Measurements from ENCODE around the gene GRN.
A peak's percentile ranks its signal among the peaks of the same experiment; 100 is the strongest.
"Not testable (repeated sequence)": the region's sequence is repeated elsewhere in the genome, so short reads cannot be mapped to it uniquely, and the experiment has no call there.

The GRN gene

DNA sequence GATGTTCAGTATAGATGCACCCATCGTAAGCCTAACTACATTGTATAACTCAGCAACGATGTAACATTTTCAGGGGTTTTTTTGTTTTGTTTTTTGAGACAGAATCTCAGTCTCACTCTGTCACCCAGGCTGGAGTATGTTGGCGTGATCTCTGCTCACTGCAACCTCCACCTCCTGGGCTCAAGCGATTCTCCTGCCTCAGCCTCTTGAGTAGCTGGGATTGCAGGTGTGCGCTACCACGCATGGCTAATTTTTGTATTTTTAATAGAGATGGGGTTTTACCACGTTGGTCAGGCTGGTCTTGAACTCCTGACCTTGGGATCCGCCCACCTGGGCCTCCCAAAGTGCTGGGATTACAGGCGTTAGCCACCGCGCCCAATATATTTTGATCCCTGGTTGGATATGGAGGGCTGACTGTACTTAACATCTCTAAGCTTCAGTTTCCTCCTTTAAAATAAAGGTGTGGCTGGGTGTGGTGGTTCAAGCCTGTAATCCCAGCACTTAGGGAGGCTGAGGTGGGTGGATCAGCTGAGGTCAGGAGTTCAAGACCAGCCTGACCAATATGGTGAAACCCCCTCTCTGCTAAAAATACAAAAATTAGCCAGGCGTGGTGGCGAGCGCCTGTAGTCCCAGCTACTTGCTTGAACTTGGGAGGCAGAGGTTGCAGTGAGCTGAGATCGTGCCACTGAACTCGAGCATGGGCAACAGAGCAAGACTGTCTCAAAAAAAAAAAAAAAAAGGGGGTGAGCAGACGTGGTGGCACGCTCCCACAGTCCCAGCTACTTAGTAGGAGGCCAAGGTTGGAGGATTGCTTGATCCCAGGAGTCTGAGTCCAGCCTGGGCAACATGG, 2.3 kb downstream of the GRN start:
- DNase-seq = not testable (repeated sequence)

DNA sequence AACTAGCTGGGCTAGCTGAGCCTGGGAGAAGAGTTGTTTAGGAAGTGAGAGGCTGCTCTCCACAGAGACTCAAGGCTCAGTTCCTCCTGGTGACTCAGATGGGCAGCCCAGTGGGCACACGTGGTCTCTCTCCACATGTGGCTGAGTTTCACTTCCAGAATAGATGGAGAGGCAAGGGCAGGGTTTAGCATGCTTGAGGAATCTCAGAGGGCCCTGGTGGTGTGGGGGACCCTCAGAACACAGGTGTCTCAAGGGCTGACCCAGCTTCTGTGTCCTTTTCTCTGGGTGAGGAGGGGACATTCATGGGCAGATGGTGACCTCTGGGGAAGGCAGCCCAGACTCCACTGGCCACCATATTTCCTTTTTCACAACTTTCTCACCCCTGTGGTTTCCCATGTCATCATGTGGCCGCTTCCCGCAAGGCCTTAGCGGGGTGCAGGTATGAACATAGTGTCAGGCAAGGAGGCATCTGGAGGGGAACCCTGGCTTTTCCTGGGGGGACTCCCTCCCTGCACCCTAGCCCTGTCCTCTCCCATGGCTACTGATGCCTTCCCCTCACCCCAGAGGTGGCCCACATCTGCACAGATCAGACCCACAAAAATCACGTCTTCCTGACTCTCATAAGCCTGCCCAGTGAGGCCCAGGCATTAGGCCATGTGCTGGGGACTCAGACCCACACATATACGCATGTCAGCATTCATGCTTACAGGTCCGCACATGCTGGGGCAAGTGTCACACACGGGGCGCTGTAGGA, 3.3 kb downstream of the GRN start:
- no peak for DNase-seq

DNA sequence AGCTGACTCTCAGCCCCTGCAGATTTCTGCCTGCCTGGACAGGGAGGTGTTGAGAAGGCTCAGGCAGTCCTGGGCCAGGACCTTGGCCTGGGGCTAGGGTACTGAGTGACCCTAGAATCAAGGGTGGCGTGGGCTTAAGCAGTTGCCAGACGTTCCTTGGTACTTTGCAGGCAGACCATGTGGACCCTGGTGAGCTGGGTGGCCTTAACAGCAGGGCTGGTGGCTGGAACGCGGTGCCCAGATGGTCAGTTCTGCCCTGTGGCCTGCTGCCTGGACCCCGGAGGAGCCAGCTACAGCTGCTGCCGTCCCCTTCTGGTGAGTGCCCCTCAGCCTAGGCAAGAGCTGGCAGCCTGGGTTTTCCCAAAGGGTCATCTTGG, 3.9 kb downstream of the GRN start:
- no peak for DNase-seq

DNA sequence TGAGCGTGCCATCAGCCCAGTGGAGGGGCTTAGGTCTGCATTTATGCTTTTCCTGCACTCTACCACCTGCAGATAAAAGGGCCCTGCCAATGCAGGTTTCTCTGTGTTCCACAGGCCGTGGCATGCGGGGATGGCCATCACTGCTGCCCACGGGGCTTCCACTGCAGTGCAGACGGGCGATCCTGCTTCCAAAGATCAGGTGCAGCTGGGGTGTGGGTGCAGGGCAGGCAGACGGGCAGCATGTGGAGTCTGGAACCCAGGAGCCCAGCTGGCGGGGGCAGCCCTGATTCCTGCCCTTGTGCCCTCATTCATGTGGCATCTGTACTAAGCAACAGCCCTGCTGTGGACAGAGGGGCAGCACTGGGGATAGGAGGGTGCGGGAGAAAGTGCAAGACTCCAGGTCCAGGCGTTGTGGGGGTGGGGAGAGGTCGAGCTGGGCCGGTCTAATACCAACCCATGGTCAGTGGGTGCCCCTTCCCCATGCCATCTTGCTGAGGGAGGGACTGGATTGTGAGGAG, 4.5 kb downstream of the GRN start:
- no peak for DNase-seq

DNA sequence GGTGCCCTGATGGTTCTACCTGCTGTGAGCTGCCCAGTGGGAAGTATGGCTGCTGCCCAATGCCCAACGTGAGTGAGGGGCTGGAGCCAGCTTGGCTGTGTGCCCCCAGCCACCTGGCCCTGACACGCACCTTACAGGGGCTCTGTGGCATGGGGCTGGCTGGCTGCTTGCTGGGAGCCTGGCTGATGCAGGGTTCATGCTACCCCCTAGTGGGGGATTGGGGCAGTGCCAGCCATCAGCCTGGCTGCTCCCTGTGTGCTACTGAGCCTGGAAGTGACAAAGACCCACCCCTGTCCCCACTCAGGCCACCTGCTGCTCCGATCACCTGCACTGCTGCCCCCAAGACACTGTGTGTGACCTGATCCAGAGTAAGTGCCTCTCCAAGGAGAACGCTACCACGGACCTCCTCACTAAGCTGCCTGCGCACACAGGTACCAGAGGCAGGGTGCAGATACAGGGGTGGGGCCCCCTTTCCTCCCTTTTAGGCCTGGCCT, 5.7 kb downstream of the GRN start:
- DNase-seq = peak; percentile 65

DNA sequence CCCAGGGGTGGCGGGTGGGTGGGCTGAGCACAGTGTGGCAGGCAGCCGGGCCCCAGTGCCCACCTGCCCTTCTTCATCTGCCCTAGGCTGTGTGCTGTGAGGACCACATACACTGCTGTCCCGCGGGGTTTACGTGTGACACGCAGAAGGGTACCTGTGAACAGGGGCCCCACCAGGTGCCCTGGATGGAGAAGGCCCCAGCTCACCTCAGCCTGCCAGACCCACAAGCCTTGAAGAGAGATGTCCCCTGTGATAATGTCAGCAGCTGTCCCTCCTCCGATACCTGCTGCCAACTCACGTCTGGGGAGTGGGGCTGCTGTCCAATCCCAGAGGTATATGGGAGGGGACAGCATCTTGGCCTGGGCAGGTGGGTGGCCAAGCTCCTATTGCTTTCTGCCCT, 6.4 kb downstream of the GRN start:
- no peak for DNase-seq

DNA sequence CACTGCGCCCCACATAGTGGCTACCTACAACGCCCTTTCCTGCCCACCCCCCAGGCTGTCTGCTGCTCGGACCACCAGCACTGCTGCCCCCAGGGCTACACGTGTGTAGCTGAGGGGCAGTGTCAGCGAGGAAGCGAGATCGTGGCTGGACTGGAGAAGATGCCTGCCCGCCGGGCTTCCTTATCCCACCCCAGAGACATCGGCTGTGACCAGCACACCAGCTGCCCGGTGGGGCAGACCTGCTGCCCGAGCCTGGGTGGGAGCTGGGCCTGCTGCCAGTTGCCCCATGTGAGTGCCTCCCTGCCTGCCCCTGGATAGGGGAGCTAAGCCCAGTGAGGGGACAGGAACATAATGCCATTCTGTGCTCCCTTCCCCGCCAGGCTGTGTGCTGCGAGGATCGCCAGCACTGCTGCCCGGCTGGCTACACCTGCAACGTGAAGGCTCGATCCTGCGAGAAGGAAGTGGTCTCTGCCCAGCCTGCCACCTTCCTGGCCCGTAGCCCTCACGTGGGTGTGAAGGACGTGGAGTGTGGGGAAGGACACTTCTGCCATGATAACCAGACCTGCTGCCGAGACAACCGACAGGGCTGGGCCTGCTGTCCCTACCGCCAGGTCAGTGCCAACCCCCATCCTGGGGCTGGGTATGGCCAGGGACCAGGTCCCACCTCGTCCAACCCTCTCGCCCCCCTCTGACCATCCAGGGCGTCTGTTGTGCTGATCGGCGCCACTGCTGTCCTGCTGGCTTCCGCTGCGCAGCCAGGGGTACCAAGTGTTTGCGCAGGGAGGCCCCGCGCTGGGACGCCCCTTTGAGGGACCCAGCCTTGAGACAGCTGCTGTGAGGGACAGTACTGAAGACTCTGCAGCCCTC, 7.1 kb downstream of the GRN start:
- peak; percentile 38 for DNase-seq

DNA sequence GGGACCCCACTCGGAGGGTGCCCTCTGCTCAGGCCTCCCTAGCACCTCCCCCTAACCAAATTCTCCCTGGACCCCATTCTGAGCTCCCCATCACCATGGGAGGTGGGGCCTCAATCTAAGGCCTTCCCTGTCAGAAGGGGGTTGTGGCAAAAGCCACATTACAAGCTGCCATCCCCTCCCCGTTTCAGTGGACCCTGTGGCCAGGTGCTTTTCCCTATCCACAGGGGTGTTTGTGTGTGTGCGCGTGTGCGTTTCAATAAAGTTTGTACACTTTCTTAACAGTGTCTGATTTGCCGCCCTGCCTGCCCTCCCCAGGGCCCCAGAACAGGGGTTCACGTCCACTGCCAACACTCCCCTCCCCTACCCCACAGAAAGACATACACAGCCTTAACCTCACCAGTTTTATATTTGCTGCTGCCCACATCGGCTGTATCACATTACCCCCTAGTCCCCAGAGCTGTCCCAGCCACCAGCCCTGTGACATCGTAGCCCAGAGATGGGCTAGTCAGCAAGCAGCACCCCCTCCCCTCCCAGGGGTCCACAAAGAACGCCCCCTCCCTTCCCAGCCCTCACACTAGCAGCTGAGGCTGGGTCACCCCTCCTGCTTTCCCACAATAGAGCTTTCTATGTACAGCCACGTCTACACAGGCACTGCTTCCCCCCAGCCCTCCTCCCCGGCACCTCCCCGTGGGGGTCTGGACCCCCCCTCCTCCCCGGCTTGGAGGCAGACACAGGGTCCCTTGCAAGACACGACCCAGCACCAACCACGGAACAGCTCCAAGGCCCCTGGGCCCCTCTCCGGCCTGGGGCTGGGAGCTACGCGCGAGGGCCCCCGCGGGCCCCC, 7.9 kb downstream of the GRN start:
- peak; percentile 53 for DNase-seq

DNA sequence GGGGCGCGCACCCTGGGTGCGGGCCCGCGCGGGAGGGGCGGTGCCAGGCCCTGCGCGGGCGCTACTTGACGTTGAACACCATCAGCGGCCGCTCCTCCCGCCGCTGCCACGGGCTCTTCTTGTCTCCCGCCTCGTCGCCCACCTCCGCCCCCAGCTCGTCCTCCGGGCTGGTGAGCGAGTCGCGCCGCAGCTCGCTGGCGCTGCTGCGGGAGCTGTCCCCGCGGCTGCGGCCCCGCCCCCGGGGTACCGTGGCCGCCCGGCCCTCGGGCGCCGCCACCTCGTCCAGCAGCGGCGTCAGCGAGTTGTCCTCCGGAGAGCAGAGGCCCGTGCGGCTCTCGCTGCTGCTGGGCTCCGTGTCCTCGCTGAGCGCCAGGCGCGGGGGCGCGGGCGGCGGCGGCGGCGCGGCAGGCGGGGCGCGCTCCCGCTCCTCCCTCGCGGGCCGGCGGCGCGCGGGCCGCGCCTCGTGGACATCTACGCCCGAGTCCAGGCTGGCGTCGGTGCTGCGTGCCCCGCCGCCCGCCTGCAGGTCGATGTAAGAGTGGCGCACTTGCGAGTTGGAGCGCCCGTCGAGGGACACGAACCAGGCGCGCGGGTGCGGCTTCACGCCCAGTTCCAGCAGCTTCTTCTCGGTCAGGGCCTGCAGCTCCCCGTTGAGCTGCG, 8.7 kb downstream of the GRN start:
- peak; percentile 51 for DNase-seq

DNA sequence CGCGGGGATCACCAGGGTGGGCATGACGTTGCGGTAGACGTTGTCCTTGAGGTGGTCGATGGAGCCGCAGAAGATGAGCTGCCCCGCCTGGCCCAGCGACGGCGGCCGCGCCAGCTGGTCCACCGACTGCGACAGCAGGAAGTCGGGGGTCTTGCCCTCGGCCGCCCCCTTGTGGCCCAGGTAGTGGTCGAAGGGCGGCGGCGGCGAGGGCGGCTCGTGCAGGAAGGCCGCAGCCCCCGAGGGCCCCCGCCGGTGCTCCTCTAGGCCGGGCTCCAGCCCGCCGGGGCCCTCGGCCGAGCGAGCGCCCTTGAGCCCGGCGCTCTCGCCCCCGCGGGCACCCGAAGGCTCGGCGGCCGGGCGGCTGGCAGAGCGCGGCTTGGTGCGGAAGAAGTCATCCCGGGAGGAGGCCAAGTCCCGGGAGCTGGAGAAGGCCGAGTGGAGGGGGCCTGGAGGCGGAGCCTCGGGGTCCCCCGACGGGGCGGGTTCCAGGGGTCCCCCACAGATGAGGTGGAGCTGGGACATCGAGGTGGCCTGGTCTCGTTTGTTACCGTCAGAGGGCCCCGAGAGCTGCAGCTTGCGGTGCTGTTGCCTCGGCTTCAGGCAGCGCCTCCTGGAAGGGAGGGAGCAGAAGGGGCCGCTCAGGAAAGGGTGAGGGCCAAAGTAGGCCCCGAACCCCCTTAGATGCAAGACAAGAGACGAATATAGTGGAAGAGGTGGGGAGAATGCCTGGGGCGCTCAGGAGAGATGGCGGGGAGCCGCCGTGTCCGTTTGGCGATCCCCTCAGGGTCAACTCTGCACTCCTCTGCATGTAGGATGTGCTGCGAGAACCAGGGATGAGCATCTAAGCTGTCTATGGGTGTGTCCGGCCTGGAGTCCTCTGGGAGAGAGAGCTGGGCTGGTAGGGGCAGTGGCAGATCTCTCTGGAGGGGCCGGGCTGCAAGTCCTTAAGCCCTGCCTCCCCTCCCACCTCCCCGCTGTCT, 9.8 kb downstream of the GRN start:
- DNase-seq = peak; percentile 76

DNA sequence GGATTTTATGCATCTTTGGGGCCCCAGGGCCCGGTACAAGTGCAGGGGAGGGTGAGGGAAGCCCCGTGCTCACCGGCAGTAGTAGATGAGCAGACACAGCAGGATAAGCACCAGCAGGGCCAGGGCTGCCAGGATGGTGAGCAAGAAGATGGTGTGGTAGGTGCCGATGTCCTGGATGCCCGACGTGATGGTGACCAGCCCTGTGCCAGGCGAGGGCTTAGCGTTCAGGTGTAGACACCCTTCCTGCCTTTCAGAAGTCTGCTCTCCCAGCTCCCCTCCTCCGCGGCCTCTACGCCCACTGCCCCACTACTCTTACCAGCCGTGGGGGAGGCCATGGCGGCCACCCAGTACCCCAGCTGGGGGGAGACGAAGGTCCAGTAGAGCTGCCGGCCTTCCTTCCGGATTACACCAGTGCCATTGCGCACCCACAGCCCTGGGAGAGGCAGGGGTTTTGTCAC, 10.6 kb downstream of the GRN start:
- no peak for DNase-seq

DNA sequence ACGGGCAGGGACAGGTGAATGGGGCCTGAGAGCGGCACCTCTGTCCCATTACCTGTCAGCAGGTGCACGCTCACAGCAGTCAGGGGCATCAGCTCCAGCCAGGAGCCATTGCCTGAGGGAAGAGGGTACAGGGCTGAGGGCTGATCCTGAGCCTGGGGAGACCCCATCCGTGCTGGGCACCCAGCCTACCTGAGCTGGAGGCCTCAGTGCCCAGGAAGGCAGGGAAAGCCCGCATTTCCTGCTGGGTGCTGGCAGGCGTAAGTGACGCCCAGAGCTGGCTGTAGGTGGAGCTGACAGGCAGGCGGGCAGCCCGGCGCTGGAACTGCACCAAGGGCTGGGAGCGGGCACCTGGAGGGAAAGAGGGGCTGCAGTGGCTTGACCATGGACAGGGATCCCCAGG, 11.1 kb downstream of the GRN start:
- DNase-seq = no peak

DNA sequence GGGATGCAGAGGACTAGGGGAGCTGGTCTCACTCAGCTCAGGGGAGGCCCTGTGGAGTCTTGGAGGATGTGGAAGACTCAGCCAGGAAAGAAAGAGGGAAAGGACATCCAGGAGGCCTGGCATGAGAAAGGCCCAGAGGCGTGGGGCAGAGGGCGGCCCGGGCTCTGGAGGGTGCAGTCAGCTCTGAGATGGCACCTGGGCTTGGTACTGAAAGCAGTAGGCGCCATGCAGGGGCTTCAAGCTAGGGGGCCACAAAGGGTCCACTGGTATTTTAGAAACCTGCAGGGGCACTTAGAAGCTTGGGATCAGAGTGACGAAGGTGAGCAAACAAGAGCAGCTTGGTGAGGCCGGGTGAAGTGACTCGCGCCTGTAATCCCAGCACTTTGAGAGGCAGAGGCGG, 13.0 kb downstream of the GRN start:
- no peak for DNase-seq

DNA sequence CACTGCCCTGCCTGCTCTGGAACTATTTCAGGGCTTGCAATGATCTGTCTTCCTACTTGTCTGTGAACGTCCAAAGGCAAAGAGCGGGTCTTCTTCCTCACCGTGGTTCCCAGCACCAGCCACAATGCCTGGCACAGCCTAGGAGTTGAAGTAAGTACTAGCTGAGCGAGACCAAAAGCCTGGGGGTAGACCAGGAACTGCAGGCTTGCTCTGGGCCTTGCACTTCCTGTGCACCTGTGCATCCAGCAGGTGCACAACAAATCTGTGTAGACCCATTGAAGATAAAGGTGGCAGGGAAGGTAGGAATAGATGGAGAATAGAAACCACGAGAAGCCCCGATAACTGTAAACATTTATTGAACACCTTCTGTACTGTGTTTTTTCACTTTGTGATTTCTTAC, 13.9 kb downstream of the GRN start:
- DNase-seq = no peak

DNA sequence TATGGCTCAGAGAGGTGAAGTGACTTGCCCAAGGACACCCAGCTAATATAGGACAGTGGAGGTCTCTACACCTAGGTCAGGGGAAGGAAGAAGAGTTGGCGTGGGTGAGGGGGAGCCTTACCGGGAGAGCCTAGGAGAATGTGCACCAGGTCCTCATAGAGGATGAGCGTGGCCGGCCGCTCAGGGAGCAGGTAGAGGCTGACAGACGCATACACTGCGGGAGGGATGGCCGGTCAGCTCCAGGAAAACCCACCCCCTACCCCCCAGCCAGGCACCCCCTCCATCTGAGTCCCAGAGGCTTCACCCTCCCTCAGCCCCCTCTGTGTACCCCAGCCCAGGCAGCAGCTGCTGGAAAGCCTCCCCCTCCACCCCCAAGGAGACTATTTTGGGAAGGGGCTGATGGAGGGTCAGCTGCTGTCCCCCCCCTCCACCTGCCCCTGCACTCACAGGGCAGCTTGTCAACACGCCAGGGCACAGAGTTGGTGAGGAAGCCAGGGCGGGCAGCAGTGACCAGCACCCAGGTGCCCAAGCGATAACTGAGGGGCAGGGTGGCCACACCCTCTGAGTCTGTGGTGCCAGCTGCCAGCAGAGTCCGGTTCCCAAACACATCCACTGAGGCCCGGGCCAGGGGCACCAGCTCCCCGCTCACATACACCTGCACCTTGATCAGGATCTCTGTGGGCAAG, 14.5 kb downstream of the GRN start:
- DNase-seq = peak; percentile 33

DNA sequence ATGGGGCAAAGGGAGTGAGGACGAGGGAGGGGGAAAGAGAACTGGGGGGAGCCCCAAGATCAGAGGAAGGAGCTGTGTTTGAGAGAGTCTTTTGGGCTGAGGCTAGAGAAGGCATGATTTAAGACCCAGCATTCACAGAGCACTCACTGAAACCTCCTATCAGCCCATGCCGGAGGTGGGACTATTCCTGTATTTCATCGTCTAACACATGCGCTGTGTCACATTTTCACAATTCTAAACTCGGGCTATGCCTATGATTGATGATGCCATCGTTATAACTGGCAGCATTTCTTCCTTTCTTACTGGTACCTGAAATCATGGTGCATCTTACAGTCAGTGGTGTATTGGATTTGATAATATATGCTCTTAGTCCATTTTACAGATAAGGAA, 15.0 kb downstream of the GRN start:
- no peak for DNase-seq

DNA sequence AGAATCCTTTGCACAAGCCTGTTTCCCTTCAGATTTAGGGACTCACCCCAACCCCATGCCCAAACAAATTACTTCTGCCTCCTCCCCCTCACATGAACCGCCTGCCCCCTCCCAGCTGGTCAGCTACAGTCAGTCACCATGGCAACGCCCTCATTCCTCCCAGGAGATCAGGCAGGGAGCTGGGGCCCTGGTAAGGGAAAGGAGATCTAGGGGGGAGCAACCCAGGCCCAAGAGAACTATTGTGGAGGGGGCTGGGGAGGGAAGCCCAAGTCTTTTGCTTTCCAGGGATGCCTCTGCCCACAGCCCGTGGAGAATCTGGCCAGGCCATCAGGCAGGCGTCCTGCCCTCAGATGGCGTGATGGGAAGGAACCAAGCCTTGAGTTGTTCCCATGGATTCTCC, 15.7 kb downstream of the GRN start:
- DNase-seq = peak; percentile 59

DNA sequence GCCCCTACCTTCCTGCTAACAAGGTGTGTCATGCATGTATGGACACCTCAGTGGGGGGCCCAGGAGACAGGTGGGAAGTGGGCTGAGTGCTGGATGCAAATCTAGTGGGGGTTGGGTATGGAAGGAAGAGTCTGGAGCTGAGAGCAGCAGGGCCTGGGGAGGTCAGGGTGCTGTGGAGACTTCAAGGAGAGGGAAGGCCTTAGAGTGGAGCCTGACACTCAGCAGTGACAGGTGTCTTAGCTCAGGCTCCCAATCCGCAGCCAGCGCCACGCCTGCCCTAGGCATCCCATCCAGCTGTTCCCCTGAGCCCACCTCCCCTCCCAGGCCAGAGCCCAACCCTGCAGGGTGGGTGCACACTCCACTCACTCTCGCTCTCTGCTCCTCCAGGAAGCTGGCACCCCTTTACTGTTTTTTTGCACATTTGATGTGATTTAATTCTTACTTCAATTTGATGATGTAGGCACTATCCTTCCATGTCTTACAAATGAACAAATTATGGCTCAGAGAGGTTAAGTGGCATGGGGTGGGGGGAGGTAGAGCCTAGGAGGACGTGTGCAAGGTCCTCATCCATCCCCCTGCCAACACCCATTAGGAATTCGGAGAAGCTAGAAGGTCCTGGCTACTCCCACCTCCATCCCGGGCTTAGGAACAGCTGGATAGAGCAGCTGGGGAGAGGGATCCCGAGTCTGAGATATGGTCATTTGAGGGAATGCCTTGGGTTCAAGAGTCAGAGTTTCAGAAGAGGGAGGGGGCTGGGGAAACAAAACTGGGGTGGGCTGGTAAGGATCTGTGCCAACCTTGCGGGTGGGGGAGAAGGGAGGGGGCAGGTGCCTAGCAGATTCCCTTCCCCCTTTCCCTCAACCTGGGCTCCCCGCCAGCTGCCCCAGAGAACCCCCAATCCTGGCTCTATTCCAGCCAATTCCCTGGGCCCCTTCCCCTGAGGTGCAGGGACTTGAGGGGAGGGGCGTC, 16.5 kb downstream of the GRN start:
- DNase-seq = peak; percentile 57

All from right hindlimb (tissue), 1 donor.